Hepatocyte (in vitro differentiated cells): Measurements from ENCODE around the gene FGR. TPM values are rescaled to one million over a fixed set of nuclear protein-coding genes. Genes with fewer than 3 reads are reported as not detected.
"Not testable (repeated sequence)": the region's sequence is repeated elsewhere in the genome, so short reads cannot be mapped to it uniquely, and the experiment has no call there.

Experiments used
- DNase-seq: peaks from one replicate; pipeline ENCODE4 v3.0.0-alpha.2; 2016; ENCODE audit warnings: low spot score
- H2AFZ ChIP-seq: fragments of 200-600 bp; sonication (generic); 2 replicates; pipeline ENCODE4 v1.6.0; 2016; ENCODE audit warnings: antibody characterized with exemption, mild to moderate bottlenecking
- H3K27ac ChIP-seq: fragments of 200-600 bp; sonication (generic); 2 replicates; pipeline ENCODE4 v1.5.1; 2016; ENCODE audit warnings: mild to moderate bottlenecking
- H3K27me3 ChIP-seq: fragments of 200-600 bp; sonication (generic); 2 replicates; pipeline ENCODE4 v1.6.1; 2016
- H3K36me3 ChIP-seq: fragments of 200-600 bp; sonication (generic); replicated peaks from 2 replicates; pipeline ENCODE4 v1.5.1; 2016; ENCODE audit warnings: low read depth; ENCODE audit not compliant: insufficient read depth
- H3K4me1 ChIP-seq: fragments of 200-600 bp; sonication (generic); 2 replicates; pipeline ENCODE4 v1.5.1; 2016; ENCODE audit warnings: mild to moderate bottlenecking, moderate library complexity; ENCODE audit not compliant: insufficient read depth
- H3K4me2 ChIP-seq: fragments of 200-600 bp; sonication (generic); 2 replicates; pipeline ENCODE4 v1.6.0; 2016
- H3K4me3 ChIP-seq: fragments of 200-600 bp; sonication (generic); 2 replicates; pipeline ENCODE4 v1.5.1; 2016; ENCODE audit warnings: mild to moderate bottlenecking
- H3K79me2 ChIP-seq: fragments of 200-600 bp; sonication (generic); 2 replicates; pipeline ENCODE4 v1.6.0; 2017; ENCODE audit warnings: mild to moderate bottlenecking
- H3K9me2 ChIP-seq: fragments of 200-600 bp; sonication (generic); replicated peaks from 2 replicates; pipeline ENCODE4 v1.6.0; 2017; ENCODE audit warnings: mild to moderate bottlenecking; ENCODE audit not compliant: insufficient read depth
- H3K9me3 ChIP-seq: fragments of 200-600 bp; sonication (generic); 2 replicates; pipeline ENCODE4 v1.5.1; 2016; ENCODE audit warnings: low read depth, mild to moderate bottlenecking
- H4K20me1 ChIP-seq: fragments of 200-600 bp; sonication (generic); 2 replicates; pipeline ENCODE4 v1.6.0; 2016; ENCODE audit warnings: mild to moderate bottlenecking; ENCODE audit not compliant: insufficient read depth, poor library complexity, severe bottlenecking
- EZH2 ChIP-seq: fragments of 200-600 bp; sonication (generic); IDR thresholded peaks from 2 replicates; pipeline ENCODE4 v1.6.1; 2016; ENCODE audit warnings: antibody characterized with exemption, mild to moderate bottlenecking, borderline replicate concordance
- EZH2phosphoT487 ChIP-seq: fragments of 200-600 bp; sonication (generic); IDR thresholded peaks from one replicate; pipeline ENCODE4 v1.6.1; 2018; ENCODE audit warnings: antibody characterized with exemption, mild to moderate bottlenecking, low read depth, moderate library complexity; ENCODE audit not compliant: unreplicated experiment, severe bottlenecking
- WGBS: methylation state at CpG from one replicate; pipeline ENCODE4 v1.1.6; 2016; ENCODE audit warnings: low lambda C conversion rate; ENCODE audit errors: missing lambda C conversion rate; 5-methylcytosine and 5-hydroxymethylcytosine counted together
- polyA plus RNA-seq: library from polyadenylated mRNA; unstranded; fragments of >200 nt; fragmentation: Nextera tagmentation; extraction: Ambion mirVana; gene quantifications from 2 replicates; pipeline ENCODE4 v1.2.1, GENCODE V29; 2016
- total RNA-seq: library from RNA; depleted of rRNA; stranded (reverse); fragments of >200 nt; gene quantifications from 2 replicates; pipeline ENCODE4 v1.2.3, GENCODE V29; 2014
- TF ChIP-seq, protein P1 (sequence below): fragments of 200-600 bp; sonication (generic); IDR thresholded peaks from 2 replicates; pipeline ENCODE4 v1.5.1; 2016; ENCODE audit warnings: antibody characterized with exemption, mild to moderate bottlenecking; ENCODE audit not compliant: poor library complexity

Gene FGR
- total and polyA plus RNA-seq, 2 experiments from 2014 or later: 0.28 to 0.73 TPM

DNA sequence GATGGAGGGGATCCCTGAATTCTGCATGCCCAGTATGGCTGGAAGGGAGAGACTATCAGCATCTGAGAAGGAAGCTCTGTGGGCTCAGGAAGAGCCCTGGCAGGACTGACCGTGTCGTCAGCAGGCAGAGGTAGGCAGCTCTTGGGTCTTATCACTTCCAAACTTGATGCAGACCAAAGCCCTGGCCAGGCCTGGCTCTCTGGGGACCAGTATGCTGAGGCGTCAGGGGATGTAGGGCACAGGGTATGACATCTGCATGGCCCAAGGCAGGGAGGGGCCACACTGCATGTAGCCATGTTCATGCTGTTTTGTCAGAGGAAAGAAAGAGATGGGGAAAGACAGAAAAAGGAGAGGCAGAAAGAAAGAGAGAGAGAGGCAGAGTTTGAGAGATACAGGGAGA, 6.3 kb downstream of the FGR start:
- no peaks in the 10 kb centered on the region for H3K4me1 ChIP-seq
- 45% methylated on average over 3 of the region's 3 CpGs for WGBS

DNA sequence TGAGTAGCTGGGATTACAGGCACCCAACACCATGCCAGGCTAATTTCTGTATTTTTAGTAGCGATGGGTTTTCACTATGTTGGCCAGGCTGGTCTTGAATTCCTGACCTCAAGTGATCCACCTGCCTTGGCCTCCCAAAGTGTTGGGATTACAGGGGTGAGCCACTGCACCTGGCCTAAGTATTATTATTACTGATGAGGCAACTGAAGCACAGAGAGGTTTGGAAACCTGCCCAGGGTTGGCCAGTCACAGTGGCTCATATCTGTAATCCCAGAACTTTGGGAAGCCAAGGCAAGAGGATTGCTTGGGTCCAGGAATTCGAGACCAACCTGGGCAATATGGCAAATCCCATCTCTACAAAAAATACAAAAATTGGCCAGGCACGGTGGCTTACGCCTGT, 7.3 kb downstream of the FGR start:
- not testable (repeated sequence) for H3K4me2 ChIP-seq, H3K27me3 ChIP-seq, H3K9me2 ChIP-seq, H3K79me2 ChIP-seq, H3K27ac ChIP-seq, H4K20me1 ChIP-seq, H3K9me3 ChIP-seq, H2AFZ ChIP-seq, H3K4me1 ChIP-seq, H3K4me3 ChIP-seq, DNase-seq, H3K36me3 ChIP-seq
- WGBS: 97% methylated on average over 4 of the region's 4 CpGs

More for the DNA sequence above, 6.3 kb downstream of the FGR start:
- Histone ChIP-seq H3K9me3 (no peaks in the 10 kb centered on the region), H3K4me2 (no peak overlapping the region), H4K20me1 (no peaks in the 10 kb centered on the region), H3K4me3 (no peak overlapping the region), H3K79me2 (no peaks in the 10 kb centered on the region), H2AFZ (no peak overlapping the region), H3K36me3 (no peaks in the 10 kb centered on the region), H3K27ac (no peak overlapping the region), H3K27me3 (peaks cover 13% of the 10 kb centered on the region), H3K9me2 (no peaks in the 10 kb centered on the region)
- TF ChIP-seq, protein P1, sequence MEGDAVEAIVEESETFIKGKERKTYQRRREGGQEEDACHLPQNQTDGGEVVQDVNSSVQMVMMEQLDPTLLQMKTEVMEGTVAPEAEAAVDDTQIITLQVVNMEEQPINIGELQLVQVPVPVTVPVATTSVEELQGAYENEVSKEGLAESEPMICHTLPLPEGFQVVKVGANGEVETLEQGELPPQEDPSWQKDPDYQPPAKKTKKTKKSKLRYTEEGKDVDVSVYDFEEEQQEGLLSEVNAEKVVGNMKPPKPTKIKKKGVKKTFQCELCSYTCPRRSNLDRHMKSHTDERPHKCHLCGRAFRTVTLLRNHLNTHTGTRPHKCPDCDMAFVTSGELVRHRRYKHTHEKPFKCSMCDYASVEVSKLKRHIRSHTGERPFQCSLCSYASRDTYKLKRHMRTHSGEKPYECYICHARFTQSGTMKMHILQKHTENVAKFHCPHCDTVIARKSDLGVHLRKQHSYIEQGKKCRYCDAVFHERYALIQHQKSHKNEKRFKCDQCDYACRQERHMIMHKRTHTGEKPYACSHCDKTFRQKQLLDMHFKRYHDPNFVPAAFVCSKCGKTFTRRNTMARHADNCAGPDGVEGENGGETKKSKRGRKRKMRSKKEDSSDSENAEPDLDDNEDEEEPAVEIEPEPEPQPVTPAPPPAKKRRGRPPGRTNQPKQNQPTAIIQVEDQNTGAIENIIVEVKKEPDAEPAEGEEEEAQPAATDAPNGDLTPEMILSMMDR: no peak
- no peak for DNase-seq

DNA sequence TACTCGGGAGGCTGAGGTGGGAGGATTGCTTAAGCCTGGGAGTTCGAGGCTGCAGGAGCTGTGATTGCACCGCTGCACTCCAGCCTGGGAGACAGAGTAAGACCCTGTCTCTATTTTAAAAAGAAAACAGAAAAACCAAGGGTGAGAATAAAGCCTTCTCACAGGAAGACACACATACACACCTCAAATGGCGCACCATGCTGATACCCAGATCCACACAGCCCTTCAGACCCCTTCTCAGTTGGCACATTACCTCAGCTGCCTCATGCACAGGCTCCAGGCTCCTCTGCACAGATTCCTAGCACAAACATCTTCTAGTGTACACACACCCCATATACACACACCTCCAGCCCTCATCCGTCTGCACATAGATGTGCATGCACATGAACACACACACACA, 7.9 kb downstream of the FGR start:
- Histone ChIP-seq H2AFZ (no peak overlapping the region), H3K36me3 (no peaks in the 10 kb centered on the region), H3K79me2 (no peaks in the 10 kb centered on the region), H3K4me1 (no peaks in the 10 kb centered on the region), H3K27ac (no peak overlapping the region), H3K4me2 (no peak overlapping the region), H3K9me3 (no peaks in the 10 kb centered on the region), H3K4me3 (no peak overlapping the region), H3K27me3 (peaks cover 5% of the 10 kb centered on the region), H4K20me1 (no peaks in the 10 kb centered on the region), H3K9me2 (no peaks in the 10 kb centered on the region)
- TF ChIP-seq, protein P1: no peak
- TF ChIP-seq EZH2 (no peak), EZH2phosphoT487 (no peak)
- 93% methylated on average over 5 of the region's 5 CpGs for WGBS
- no peak for DNase-seq

DNA sequence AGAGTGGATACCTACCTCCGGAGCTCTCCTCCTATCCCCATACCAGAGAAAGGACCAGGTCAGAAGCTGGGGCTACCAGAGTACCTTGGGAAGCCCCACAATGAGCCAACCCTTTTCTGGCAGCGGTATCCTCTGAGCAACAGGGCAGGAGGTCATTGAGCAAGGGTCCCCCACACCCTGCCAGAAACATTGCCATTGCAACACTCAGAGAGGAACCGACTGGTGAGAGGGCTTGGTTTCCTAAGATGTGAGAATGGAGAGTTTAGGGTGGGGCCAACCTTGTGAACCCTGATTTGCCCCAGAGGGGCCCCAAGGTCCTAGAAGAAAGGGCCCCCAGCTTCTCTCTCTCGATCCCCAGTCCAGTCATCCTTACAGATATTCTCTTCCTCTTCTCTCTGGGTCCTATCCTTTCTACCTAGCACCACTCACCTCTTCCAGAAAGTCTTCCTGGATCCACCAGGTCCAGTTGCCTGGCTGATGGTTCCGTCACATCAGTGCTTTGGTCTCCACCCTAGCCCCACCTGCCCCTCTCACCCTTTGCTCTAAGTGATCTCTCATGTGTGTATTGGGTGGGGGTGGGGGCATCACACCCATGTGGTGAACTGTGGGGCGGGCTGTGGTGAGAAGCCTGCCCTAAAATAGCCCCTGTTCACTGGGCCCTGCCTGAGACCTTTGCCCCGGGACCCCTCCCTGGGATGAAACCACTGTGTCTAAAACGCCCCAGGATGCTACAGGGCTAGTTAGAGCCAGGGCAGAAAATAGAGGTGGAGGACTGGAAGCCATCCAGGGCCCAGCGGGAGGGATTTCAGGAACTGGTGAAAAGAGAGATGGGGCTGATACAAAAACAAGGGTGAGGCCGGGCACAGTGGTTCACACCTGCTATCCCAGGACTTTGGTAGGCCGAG, 8.7 kb downstream of the FGR start:
- Histone ChIP-seq H3K79me2 (no peaks in the 10 kb centered on the region), H3K9me3 (no peaks in the 10 kb centered on the region), H2AFZ (no peak overlapping the region), H3K4me3 (no peak overlapping the region), H3K27ac (no peak overlapping the region), H3K4me2 (no peak overlapping the region), H3K36me3 (no peaks in the 10 kb centered on the region), H3K9me2 (no peaks in the 10 kb centered on the region), H4K20me1 (no peaks in the 10 kb centered on the region), H3K27me3 (peaks cover 5% of the 10 kb centered on the region), H3K4me1 (no peaks in the 10 kb centered on the region)
- 89% methylated on average over 11 of the region's 11 CpGs for WGBS
- DNase-seq: no peak
- no peak for TF ChIP-seq EZH2
- TF ChIP-seq, protein P1: no peak
- TF ChIP-seq EZH2phosphoT487: no peak
